H1 (cell line): ENCODE data around the gene HENMT1. TPM values are rescaled to one million over a fixed set of nuclear protein-coding genes. Genes with fewer than 3 reads are reported as not detected.

ENCODE experiments used
- CTCF ChIA-PET: fragments of 300-600 bp; sonication (Branson Sonifier 250); formaldehyde crosslinking; loops from one replicate; lab custom pipeline; 2021; ENCODE audit not compliant: partially characterized antibody; lab: Charles Lee
- POLR2A ChIA-PET: fragments of 300-600 bp; sonication (Branson Sonifier 250); formaldehyde crosslinking; loops from one replicate; lab custom pipeline; 2021; ENCODE audit warnings: inconsistent platforms; ENCODE audit not compliant: partially characterized antibody; lab: Charles Lee
- DNase-seq, 2 experiments: peaks; one replicate each; pipeline versions ENCODE4 v3.0.0 to v3.0.0-alpha.2; 2010 to 2022; ENCODE audit warnings: low spot score in 2 of 2, low read depth in 1 of 2, mixed read lengths in 1 of 2
- FAIRE-seq: peaks from 2 replicates; lab custom pipeline; 2011; peaks lifted over from hg19 to GRCh38; lab: Jason Lieb, UNC
- H2AFZ ChIP-seq: 2 replicates; pipeline ENCODE4 v1.8.1; 2012; ENCODE audit warnings: low read length, inconsistent platforms
- H2AK5ac ChIP-seq: 2 replicates; pipeline ENCODE4 v1.6.1; 2013; ENCODE audit warnings: low read depth, low read length
- H2BK120ac ChIP-seq: replicated peaks from 2 replicates; pipeline ENCODE3; 2013; ENCODE audit warnings: low read depth, low read length, inconsistent platforms
- H2BK12ac ChIP-seq: 2 replicates; pipeline ENCODE4 v1.6.1; 2013; ENCODE audit warnings: low read depth, low read length
- H2BK15ac ChIP-seq: 2 replicates; pipeline ENCODE4 v1.6.1; 2013; ENCODE audit warnings: low read length
- H2BK20ac ChIP-seq: 2 replicates; pipeline ENCODE4 v1.6.1; 2013; ENCODE audit warnings: low read length
- H2BK5ac ChIP-seq: 2 replicates; pipeline ENCODE4 v1.6.1; 2013; ENCODE audit warnings: low read depth, low read length
- H3K14ac ChIP-seq: 2 replicates; pipeline ENCODE4 v1.6.1; 2013; ENCODE audit warnings: inconsistent platforms; ENCODE audit not compliant: insufficient read length
- H3K18ac ChIP-seq: 2 replicates; pipeline ENCODE4 v1.6.1; 2013; ENCODE audit warnings: low read length; ENCODE audit errors: extremely low read depth
- H3K23ac ChIP-seq: 2 replicates; pipeline ENCODE4 v1.6.1; 2013; ENCODE audit warnings: inconsistent platforms; ENCODE audit not compliant: insufficient read length
- H3K23me2 ChIP-seq: 2 replicates; pipeline ENCODE4 v1.6.1; 2013; ENCODE audit warnings: low read depth, low read length
- H3K27ac ChIP-seq: 2 replicates; pipeline ENCODE4 v1.6.1; 2011; ENCODE audit warnings: low read depth, low read length, inconsistent platforms
- H3K27me3 ChIP-seq, 4 experiments: replicated peaks in 1 of 4; 1 replicate in 1 of 4; 2 replicates in 3 of 4; pipeline versions ENCODE4 v1.6.1 to v1.8.1; 2011 to 2013; ENCODE audit warnings: low read length in 3 of 4, mild to moderate bottlenecking in 3 of 4, inconsistent platforms in 2 of 4, mixed read lengths in 2 of 4, moderate library complexity in 1 of 4; ENCODE audit not compliant: control insufficient read depth in 3 of 4, insufficient read depth in 3 of 4; ENCODE audit errors: extremely low read depth in 1 of 4
- H3K36me3 ChIP-seq, 4 experiments: 2 replicates each; pipeline versions ENCODE4 v1.6.1 to v1.8.1; 2011 to 2013; ENCODE audit warnings: mild to moderate bottlenecking in 4 of 4, low read length in 3 of 4, moderate library complexity in 2 of 4, control low read depth in 1 of 4, inconsistent platforms in 1 of 4; ENCODE audit not compliant: insufficient read depth in 4 of 4, control insufficient read depth in 2 of 4
- H3K4ac ChIP-seq: replicated peaks from 2 replicates; pipeline ENCODE3; 2013; ENCODE audit warnings: low read length, low read depth, mixed read lengths, inconsistent platforms; ENCODE audit not compliant: insufficient read length
- H3K4me1 ChIP-seq, 4 experiments: replicated peaks in 1 of 4; 1 replicate in 1 of 4; 2 replicates in 3 of 4; pipeline versions ENCODE4 v1.6.1 to v1.8.1; 2011 to 2013; ENCODE audit warnings: low read length in 3 of 4, inconsistent platforms in 2 of 4, mixed read lengths in 1 of 4; ENCODE audit not compliant: insufficient read depth in 4 of 4, control insufficient read depth in 3 of 4
- H3K4me2 ChIP-seq, 2 experiments: 2 replicates each; pipeline versions ENCODE4 v1.6.1 to v1.8.1; 2011 to 2013; ENCODE audit warnings: low read depth in 2 of 2, low read length in 2 of 2, control low read depth in 1 of 2, inconsistent platforms in 1 of 2, mild to moderate bottlenecking in 1 of 2; ENCODE audit not compliant: insufficient read depth in 1 of 2
- H3K4me3 ChIP-seq, 4 experiments: fragments of 200-600, 300-600 bp in 1 of 4; sonication (generic), shearing (Covaris generic), sonication (Bioruptor Twin) in 1 of 4; 2 replicates each; pipeline versions ENCODE4 v1.5.1 to v1.8.1; 2011 to 2016; ENCODE audit warnings: low read length in 4 of 4, low read depth in 3 of 4, control low read depth in 2 of 4, inconsistent platforms in 2 of 4, mild to moderate bottlenecking in 2 of 4, mixed read lengths in 1 of 4, moderate library complexity in 1 of 4; ENCODE audit not compliant: insufficient read depth in 2 of 4; ENCODE audit errors: extremely low read depth in 1 of 4
- H3K56ac ChIP-seq: replicated peaks from 2 replicates; pipeline ENCODE3; 2013; ENCODE audit warnings: low read depth, mild to moderate bottlenecking, mixed read lengths, low read length, inconsistent platforms; ENCODE audit not compliant: insufficient read length
- H3K79me1 ChIP-seq: 2 replicates; pipeline ENCODE4 v1.6.1; 2013; ENCODE audit warnings: low read depth, low read length, control low read depth
- H3K79me2 ChIP-seq, 2 experiments: 2 replicates each; pipeline versions ENCODE4 v1.6.1 to v1.8.1; 2012 to 2013; ENCODE audit warnings: low read length in 2 of 2, mild to moderate bottlenecking in 2 of 2, inconsistent platforms in 1 of 2; ENCODE audit not compliant: insufficient read depth in 2 of 2, control insufficient read depth in 1 of 2
- H3K9ac ChIP-seq, 4 experiments: replicated peaks in 1 of 4; 1 replicate in 1 of 4; 2 replicates in 3 of 4; pipeline versions ENCODE4 v1.6.1 to v1.8.1; 2011 to 2013; ENCODE audit warnings: low read depth in 3 of 4, low read length in 3 of 4, control low read depth in 2 of 4, mild to moderate bottlenecking in 2 of 4, moderate library complexity in 2 of 4, inconsistent platforms in 1 of 4; ENCODE audit errors: extremely low read depth in 1 of 4
- H3K9me3 ChIP-seq, 2 experiments: 2 replicates each; pipeline versions ENCODE4 v1.6.1 to v1.8.1; 2012 to 2013; ENCODE audit warnings: mild to moderate bottlenecking in 2 of 2, moderate library complexity in 2 of 2, control low read depth in 1 of 2, inconsistent platforms in 1 of 2, low read depth in 1 of 2, low read length in 1 of 2, mixed read lengths in 1 of 2; ENCODE audit not compliant: insufficient read depth in 2 of 2
- H4K20me1 ChIP-seq, 2 experiments: replicated peaks in 1 of 2; 2 replicates each; pipeline versions ENCODE3 to v1.8.1; 2011 to 2013; ENCODE audit warnings: inconsistent platforms in 2 of 2, low read length in 2 of 2, mild to moderate bottlenecking in 1 of 2; ENCODE audit not compliant: insufficient read depth in 2 of 2, control insufficient read depth in 1 of 2
- H4K5ac ChIP-seq: 2 replicates; pipeline ENCODE4 v1.6.1; 2013; ENCODE audit warnings: low read length, low read depth, mixed read lengths, inconsistent platforms; ENCODE audit not compliant: insufficient read length
- H4K8ac ChIP-seq: 2 replicates; pipeline ENCODE4 v1.8.0; 2013; ENCODE audit warnings: mild to moderate bottlenecking, moderate library complexity, low read length, inconsistent platforms; ENCODE audit not compliant: insufficient read depth; ENCODE audit errors: extremely low read depth
- H4K91ac ChIP-seq: replicated peaks from 2 replicates; pipeline ENCODE3; 2013; ENCODE audit warnings: low read length, mixed read lengths, inconsistent platforms; ENCODE audit not compliant: insufficient read length
- POU5F1 ChIP-seq: IDR thresholded peaks from 2 replicates; pipeline ENCODE4 v1.6.1; 2011; ENCODE audit warnings: low read depth, mild to moderate bottlenecking, low read length, moderate library complexity
- SIX5 ChIP-seq: IDR thresholded peaks from 2 replicates; pipeline ENCODE4 v1.6.1; 2011; ENCODE audit warnings: mild to moderate bottlenecking, low read depth, low read length
- SP1 ChIP-seq: IDR thresholded peaks from 2 replicates; pipeline ENCODE4 v1.6.1; 2011; ENCODE audit warnings: low read depth, low read length
- TCF12 ChIP-seq: IDR thresholded peaks from 2 replicates; pipeline ENCODE4 v1.6.1; 2011; ENCODE audit warnings: low read depth, mild to moderate bottlenecking, low read length
- WGBS, 2 experiments: shearing (Covaris generic) in 1 of 2; methylation state at CpG; one replicate each; pipeline versions ENCODE4 v1.1.6 to v1.1.7; 2013 to 2015; ENCODE audit warnings: low lambda C conversion rate in 2 of 2, mixed read lengths in 2 of 2, inconsistent platforms in 1 of 2, low coverage in 1 of 2, missing lambda C conversion rate in 1 of 2; ENCODE audit not compliant: insufficient replicate concordance in 2 of 2, insufficient coverage in 1 of 2, insufficient read length in 1 of 2; ENCODE audit errors: extremely low coverage in 1 of 2, missing lambda C conversion rate in 1 of 2; 5-methylcytosine and 5-hydroxymethylcytosine counted together
- polyA plus RNA-seq, 7 experiments: library from polyadenylated mRNA; depleted of rRNA in 3 of 7; stranded (reverse) in 5 of 7; unstranded in 2 of 7; fragments of >200 nt in 5 of 7; fragments of 200-250 nt in 2 of 7; gene quantifications; 1 replicate in 5 of 7; 2 replicates in 1 of 7; 4 replicates in 1 of 7; pipeline versions ENCODE4 v1.2.1 to v1.2.3, GENCODE V29; 2011 to 2013; ENCODE audit warnings: missing spikeins in 2 of 7, mixed read lengths in 2 of 7
- total RNA-seq: library from RNA; stranded (reverse); fragmentation: NEBNext Ultra II Directional; extraction: Animal tissue kit (Norgen Biotek cat#: 25700); gene quantifications from 2 replicates; pipeline ENCODE4 v1.2.1, GENCODE V29; 2021

HENMT1 gene
- total and polyA plus RNA-seq, 2 of the 8 experiments (the other 6 are each of a cell fraction or from before 2014, with no cell fraction given) = 2.9 to 5.6 TPM

- Histone ChIP-seq H3K79me2 (no peaks in the 10 kb centered on the region), H3K56ac (no peak overlapping the region), H3K36me3 (peaks cover 0 to 4% (median 1%) of the 10 kb centered on the region in 4 experiments; a peak in 4 of 8 replicates), H3K23me2 (no peaks in the 10 kb centered on the region), H2BK15ac (no peak overlapping the region), H4K20me1 (peaks cover 0 to 1% of the 10 kb centered on the region in 2 experiments), H3K14ac (no peak overlapping the region), H2BK5ac (no peak overlapping the region), H3K4me2 (no peak overlapping the region), H3K27ac (no peak overlapping the region), H3K9me3 (no peaks in the 10 kb centered on the region), H3K4me1 (no peaks in the 10 kb centered on the region), H2BK12ac (no peak overlapping the region), H3K18ac (no peak overlapping the region), H2AK5ac (no peak overlapping the region), H3K79me1 (no peaks in the 10 kb centered on the region), H2BK120ac (no peak overlapping the region), H3K9ac (no peak overlapping the region), H2BK20ac (no peak overlapping the region), H3K23ac (no peak overlapping the region), H3K4me3 (no peak overlapping the region), H2AFZ (no peak overlapping the region), H4K5ac (no peak overlapping the region), H4K8ac (no peak overlapping the region), H3K4ac (no peak overlapping the region), H4K91ac (no peak overlapping the region), H3K27me3 (no peaks in the 10 kb centered on the region)
- CTCF ChIA-PET = no interaction called here
- POLR2A ChIA-PET = no interaction called here
- DNase-seq (no peak), FAIRE-seq (no peak)
- TF ChIP-seq SIX5 = no peak
- no peak for TF ChIP-seq POU5F1
- TF ChIP-seq SP1 = no peak
- TF ChIP-seq TCF12 = no peak
- whole genome bisulfite sequencing, 2 experiments = 88% methylated on average over 3 of the region's 3 CpGs; no CpG with 5 or more reads in 1 of the 2 experiments
Observed at GRCh38 chr1:108627951-108628350, 32.9 kb downstream of the HENMT1 start.
